Measurements from ENCODE around the gene DISP2.

GRCh38 chr15:40328751-40329150 is 29.3 kb upstream of the DISP2 start:
- TF ChIP-seq POLR2AphosphoS5 (IDR thresholded peaks at IDR 0.05) (no peak), POLR2A (IDR thresholded peaks at IDR 0.05) (no peak)
